ENCODE results near the gene CTF1. TPM values are rescaled to one million over a fixed set of nuclear protein-coding genes. Genes with fewer than 3 reads are reported as not detected.

The CTF1 gene
- total and polyA plus RNA-seq, 12 donors, result 6.5 to 28.2 (median 17.8) TPM

DNA sequence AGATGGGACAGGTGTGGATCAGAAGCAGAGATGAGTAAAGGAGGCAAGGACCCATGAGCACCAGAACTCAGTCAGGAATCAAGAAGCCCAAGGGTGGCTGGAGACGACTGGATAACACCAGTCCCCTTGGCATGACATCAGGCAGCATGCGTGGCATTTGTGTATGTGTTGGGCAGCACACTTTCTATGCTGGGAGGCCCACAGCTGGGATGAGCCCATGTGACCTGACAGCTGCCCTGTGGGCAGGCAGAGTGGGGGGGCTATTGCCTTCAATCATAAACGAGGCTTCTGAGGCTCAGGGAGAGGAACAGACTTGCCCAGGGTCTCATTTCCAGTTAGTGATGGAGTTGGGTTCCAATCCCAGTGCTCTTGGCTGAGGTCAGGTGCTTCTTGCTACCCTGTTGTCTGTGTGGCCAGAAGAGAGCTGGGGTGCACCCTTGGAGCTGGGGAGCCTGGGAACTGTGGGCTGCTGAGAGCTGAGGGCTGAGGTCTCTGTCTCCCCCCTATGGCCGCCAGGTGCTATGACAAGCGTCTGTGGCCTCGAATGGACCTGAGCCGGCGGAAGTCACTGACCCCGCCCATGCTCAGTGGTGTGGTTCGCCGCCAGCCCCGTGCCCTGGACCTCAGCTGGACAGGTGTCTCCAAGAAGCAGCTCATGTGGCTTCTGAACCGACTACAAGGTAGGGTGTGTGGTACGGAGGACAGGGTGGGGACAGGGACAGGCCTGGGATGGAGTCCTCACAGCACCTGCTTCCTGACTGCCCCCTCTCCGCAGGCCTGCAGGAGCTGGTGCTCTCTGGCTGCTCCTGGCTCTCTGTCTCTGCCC is 45.4 kb downstream of the CTF1 start:
- Histone ChIP-seq H3K9me3 (no peaks in the 10 kb centered on the region), H3K4me3 (no peak overlapping the region), H3K27me3 (no peaks in the 10 kb centered on the region), H3K36me3 (peaks cover 0 to 63% (median 0%) of the 10 kb centered on the region in 9 donors), H3K27ac (no peak overlapping the region), H3K4me1 (peaks cover 0 to 24% (median 8%) of the 10 kb centered on the region in 9 donors)
- WGBS, 2 donors, result 24 to 27% methylated on average over 15 of the region's 15 CpGs
- peak; percentile 71 to 73 for DNase-seq
- TF ChIP-seq, protein P1, sequence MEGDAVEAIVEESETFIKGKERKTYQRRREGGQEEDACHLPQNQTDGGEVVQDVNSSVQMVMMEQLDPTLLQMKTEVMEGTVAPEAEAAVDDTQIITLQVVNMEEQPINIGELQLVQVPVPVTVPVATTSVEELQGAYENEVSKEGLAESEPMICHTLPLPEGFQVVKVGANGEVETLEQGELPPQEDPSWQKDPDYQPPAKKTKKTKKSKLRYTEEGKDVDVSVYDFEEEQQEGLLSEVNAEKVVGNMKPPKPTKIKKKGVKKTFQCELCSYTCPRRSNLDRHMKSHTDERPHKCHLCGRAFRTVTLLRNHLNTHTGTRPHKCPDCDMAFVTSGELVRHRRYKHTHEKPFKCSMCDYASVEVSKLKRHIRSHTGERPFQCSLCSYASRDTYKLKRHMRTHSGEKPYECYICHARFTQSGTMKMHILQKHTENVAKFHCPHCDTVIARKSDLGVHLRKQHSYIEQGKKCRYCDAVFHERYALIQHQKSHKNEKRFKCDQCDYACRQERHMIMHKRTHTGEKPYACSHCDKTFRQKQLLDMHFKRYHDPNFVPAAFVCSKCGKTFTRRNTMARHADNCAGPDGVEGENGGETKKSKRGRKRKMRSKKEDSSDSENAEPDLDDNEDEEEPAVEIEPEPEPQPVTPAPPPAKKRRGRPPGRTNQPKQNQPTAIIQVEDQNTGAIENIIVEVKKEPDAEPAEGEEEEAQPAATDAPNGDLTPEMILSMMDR (IDR thresholded peaks at IDR 0.05), result peak; percentile 75 to 92 (median 88)
- intact Hi-C loops (cut with DNase I), result no loop called here
- peak; percentile 82 to 92 (median 88) for ATAC-seq

DNA sequence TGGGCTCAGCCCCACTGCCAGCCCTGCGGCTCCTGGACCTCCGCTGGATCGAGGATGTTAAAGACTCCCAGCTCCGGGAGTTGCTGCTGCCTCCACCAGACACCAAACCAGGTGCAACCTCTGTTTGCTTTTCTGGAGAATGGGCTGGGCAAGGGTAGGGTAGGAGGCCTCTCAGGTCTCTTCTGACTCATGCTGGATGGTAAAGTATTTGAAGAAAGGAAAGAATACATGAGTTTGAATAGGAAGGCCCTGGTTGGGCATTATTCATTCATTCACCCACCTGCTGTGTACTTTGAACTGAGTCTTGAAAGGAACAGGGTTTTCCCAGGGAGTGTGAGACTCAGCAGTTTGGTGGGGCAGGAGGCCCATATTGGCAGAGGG is 46.0 kb downstream of the CTF1 start:
- H3K4me1 ChIP-seq, result peaks cover 0 to 23% (median 8%) of the 10 kb centered on the region in 9 donors
- no peak for DNase-seq
- ATAC-seq, result no peak
- no peaks in the 10 kb centered on the region for H3K27me3 ChIP-seq
- TF ChIP-seq, protein P1 (IDR thresholded peaks at IDR 0.05), result no peak
- peaks cover 0 to 62% (median 0%) of the 10 kb centered on the region in 9 donors for H3K36me3 ChIP-seq
- H3K9me3 ChIP-seq, result no peaks in the 10 kb centered on the region
- H3K27ac ChIP-seq, result no peak overlapping the region
- WGBS, 2 donors, result 87 to 91% methylated on average over 4 of the region's 4 CpGs
- no peak overlapping the region for H3K4me3 ChIP-seq
- intact Hi-C loops (cut with DNase I), result no loop called here

DNA sequence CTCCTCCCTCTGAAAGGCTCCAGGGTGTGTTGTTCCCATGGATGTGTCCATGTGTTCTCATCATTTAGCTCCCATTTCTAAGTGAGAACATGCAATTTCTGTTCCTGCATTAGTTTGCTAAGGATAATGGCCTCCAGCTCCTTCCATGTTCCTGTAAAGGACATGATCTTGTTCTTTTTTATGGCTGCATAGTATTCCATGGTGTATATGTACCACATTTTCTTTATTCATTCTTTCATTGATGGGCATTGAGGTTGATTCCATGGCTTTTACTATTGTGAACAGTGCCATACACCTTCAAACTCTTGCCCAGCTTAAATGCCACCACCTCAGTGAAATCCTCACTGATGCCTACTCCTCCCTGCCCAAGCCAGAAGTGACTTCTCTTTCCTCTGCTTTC is 47.9 kb downstream of the CTF1 start:
- H3K27me3 ChIP-seq, result no peaks in the 10 kb centered on the region
- TF ChIP-seq, protein P1 (IDR thresholded peaks at IDR 0.05), result no peak
- H3K9me3 ChIP-seq, result no peaks in the 10 kb centered on the region
- H3K4me1 ChIP-seq, result peaks cover 0 to 18% (median 8%) of the 10 kb centered on the region in 9 donors
- peaks cover 0 to 52% (median 0%) of the 10 kb centered on the region in 9 donors for H3K36me3 ChIP-seq
- DNase-seq, result no peak
- intact Hi-C loops (cut with DNase I), result no loop called here
- H3K4me3 ChIP-seq, result no peak overlapping the region
- H3K27ac ChIP-seq, result no peak overlapping the region
- ATAC-seq, result no peak

DNA sequence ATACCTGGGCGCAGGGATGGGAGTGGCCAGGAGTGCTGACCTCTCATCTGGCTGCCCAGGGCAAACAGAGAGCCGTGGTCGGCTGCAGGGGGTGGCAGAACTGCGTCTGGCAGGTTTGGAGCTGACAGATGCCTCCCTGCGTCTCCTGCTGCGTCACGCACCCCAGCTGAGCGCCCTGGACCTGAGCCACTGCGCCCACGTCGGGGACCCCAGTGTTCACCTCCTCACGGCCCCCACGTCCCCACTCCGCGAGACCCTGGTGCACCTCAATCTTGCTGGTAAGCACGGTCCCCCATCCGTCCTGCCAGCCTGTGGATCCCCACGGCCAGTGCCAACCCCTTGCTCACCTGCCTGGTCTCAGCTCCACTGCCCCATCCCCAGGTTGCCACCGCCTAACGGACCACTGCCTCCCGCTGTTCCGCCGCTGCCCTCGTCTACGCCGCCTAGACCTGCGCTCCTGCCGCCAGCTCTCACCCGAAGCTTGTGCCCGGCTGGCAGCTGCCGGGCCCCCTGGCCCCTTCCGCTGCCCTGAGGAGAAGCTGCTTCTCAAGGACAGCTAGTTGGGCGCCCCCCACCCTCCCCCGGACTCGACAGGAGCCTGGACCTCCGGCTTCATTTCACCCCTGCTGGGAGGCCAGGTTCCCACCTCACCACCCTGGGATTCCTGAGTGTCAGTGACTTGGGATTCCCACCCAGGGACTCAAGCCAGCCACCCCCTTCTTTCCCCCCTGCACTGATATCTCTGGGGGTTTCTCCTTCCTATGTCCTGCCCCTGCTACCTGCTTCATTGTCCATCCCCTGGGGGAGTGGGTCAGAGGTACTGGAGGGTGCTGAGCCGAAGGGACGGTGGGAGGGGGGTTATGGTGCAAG is 50.5 kb downstream of the CTF1 start:
- Histone ChIP-seq H3K27me3 (no peaks in the 10 kb centered on the region), H3K36me3 (peaks cover 0 to 36% (median 0%) of the 10 kb centered on the region in 9 donors), H3K4me3 (no peak overlapping the region), H3K9me3 (no peaks in the 10 kb centered on the region), H3K27ac (no peak overlapping the region), H3K4me1 (peaks cover 11 to 39% (median 29%) of the 10 kb centered on the region in 9 donors)
- ATAC-seq (no peak), DNase-seq (no peak)
- 91 to 94% methylated on average over 38 of the region's 38 CpGs for WGBS, 2 donors
- intact Hi-C loops (cut with DNase I), result no loop called here
- TF ChIP-seq, protein P1 (IDR thresholded peaks at IDR 0.05), result no peak
